Stimulated activated memory B cell treated with anti-CD40 and anti-IgM and Interleukin-4, amounts not matched to agents 10 μg/mL and 1 μg/mL and 100 μg/mL, for 72 hours (primary cell): ENCODE measurements around the gene FFAR1.

Experiments used
- ATAC-seq: fragments of 150-1000 bp; cut with Tn5 transposase; 2 replicates; pipeline ENCODE4 v1.10.0; 2021
- H3K27ac Mint-ChIP-seq: one replicate; pipeline ENCODE4 v1.8.0; 2022; ENCODE audit warnings: mild to moderate bottlenecking, mixed read lengths
- H3K27me3 Mint-ChIP-seq: one replicate; pipeline ENCODE4 v1.8.0; 2022; ENCODE audit warnings: mixed read lengths
- H3K36me3 Mint-ChIP-seq: one replicate; pipeline ENCODE4 v1.8.0; 2022; ENCODE audit warnings: mixed read lengths
- H3K4me1 Mint-ChIP-seq: one replicate; pipeline ENCODE4 v1.8.0; 2022; ENCODE audit warnings: mixed read lengths
- H3K4me3 Mint-ChIP-seq: one replicate; pipeline ENCODE4 v1.8.0; 2022; ENCODE audit warnings: mild to moderate bottlenecking, moderate library complexity, mixed read lengths
- H3K9me3 Mint-ChIP-seq: one replicate; pipeline ENCODE4 v1.8.0; 2022; ENCODE audit warnings: mixed read lengths

Gene FFAR1, protein sequence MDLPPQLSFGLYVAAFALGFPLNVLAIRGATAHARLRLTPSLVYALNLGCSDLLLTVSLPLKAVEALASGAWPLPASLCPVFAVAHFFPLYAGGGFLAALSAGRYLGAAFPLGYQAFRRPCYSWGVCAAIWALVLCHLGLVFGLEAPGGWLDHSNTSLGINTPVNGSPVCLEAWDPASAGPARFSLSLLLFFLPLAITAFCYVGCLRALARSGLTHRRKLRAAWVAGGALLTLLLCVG (N-terminal part only)

DNA sequence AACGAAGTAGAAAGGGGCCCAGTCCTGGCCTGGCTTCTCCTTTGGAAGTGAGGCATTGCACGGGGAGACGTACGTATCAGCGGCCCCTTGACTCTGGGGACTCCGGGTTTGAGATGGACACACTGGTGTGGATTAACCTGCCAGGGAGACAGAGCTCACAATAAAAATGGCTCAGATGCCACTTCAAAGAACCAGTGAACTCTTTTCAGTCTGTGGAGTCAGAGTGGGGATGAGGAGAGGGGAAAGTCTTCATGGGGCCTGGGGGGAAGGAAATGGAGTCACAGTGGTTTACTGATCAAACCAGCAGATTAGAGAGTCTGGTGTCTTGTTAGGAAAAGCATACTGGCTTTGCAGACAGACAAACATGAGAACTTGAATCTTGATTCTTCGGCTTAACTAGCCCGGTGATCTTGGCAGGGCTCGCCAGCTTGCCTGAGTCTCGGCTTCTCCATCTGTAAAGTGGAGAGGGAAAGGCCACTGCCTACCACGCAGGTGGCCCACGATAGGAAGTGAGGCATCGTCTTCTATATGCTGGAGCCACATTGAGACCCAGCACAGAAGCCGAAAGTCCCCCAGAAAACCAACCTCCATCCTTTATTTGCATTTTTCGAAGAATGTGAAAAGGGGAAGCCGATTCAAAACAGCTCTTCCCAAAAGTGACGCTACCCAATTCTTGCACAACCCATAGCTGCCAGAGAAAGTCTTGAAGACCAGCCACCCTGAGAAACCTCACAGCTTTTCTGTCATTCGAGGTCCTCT is at the start of gene FFAR1:
Gene FFAR1 (plus strand): TSS at position 732 of the 759 bp plus-strand sequence. CDS start 3,650 bp downstream, outside the sequence.
- Mint-ChIP-seq H3K9me3 (no peaks in the 10 kb centered on the region), H3K4me1 (peaks cover 89% of the 10 kb centered on the region), H3K27ac (peak within 1 kb of the TSS; percentile 96), H3K27me3 (no peaks in the 10 kb centered on the region), H3K36me3 (peaks cover 34% of the 10 kb centered on the region), H3K4me3 (peak within 1 kb of the TSS; percentile 59)
- ATAC-seq = peak; percentile 85

- Mint-ChIP-seq H3K4me3 (no peak overlapping the region), H3K9me3 (no peaks in the 10 kb centered on the region), H3K27ac (no peak overlapping the region), H3K4me1 (peaks cover 10% of the 10 kb centered on the region), H3K36me3 (no peaks in the 10 kb centered on the region), H3K27me3 (no peaks in the 10 kb centered on the region)
- no peak for ATAC-seq
Observed at GRCh38 chr19:35297922-35298321, 49.8 kb upstream of the FFAR1 start.

- H3K4me3 Mint-ChIP-seq = no peak overlapping the region
- H3K27ac Mint-ChIP-seq = no peak overlapping the region
- no peaks in the 10 kb centered on the region for H3K36me3 Mint-ChIP-seq
- no peak for ATAC-seq
- H3K27me3 Mint-ChIP-seq = no peaks in the 10 kb centered on the region
- H3K4me1 Mint-ChIP-seq = peaks cover 7% of the 10 kb centered on the region
- no peaks in the 10 kb centered on the region for H3K9me3 Mint-ChIP-seq
Observed at GRCh38 chr19:35298561-35298972, 49.1 kb upstream of the FFAR1 start.

DNA sequence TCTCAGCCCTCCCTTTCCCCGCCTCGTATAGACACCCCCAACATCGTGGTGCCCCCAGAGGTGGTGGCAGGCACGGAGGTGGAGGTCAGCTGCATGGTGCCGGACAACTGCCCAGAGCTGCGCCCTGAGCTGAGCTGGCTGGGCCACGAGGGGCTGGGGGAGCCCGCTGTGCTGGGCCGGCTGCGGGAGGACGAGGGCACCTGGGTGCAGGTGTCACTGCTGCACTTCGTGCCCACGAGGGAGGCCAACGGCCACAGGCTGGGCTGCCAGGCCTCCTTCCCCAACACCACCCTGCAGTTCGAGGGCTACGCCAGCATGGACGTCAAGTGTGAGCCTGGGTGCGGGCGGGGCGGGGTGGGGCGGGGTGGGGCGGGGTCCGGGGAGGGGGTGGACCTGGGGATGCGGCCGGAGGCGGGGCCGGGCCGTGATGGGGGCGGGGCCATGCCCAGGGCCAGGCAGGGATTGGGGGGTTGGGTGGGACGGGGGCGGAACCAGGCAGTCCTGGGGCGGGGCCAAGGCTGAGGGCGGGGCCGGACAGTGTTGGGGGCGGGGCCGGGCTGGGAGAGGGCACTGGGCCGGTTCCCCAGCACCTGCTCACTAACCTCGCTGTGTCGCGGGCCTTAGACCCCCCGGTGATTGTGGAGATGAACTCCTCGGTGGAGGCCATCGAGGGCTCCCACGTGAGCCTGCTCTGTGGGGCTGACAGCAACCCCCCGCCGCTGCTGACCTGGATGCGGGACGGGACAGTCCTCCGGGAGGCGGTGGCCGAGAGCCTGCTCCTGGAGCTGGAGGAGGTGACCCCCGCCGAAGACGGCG is 48.0 kb upstream of the FFAR1 start:
- ATAC-seq = no peak

GRCh38 chr19:35300339-35300649 is 47.4 kb upstream of the FFAR1 start:
- H3K4me1 Mint-ChIP-seq = peaks cover 13% of the 10 kb centered on the region
- H3K27me3 Mint-ChIP-seq = no peaks in the 10 kb centered on the region
- no peaks in the 10 kb centered on the region for H3K36me3 Mint-ChIP-seq
- H3K27ac Mint-ChIP-seq = no peak overlapping the region
- no peaks in the 10 kb centered on the region for H3K9me3 Mint-ChIP-seq
- no peak for ATAC-seq
- no peak overlapping the region for H3K4me3 Mint-ChIP-seq

More for the DNA sequence above, 48.0 kb upstream of the FFAR1 start:
- H3K36me3 Mint-ChIP-seq = no peaks in the 10 kb centered on the region
- no peaks in the 10 kb centered on the region for H3K9me3 Mint-ChIP-seq
- H3K4me1 Mint-ChIP-seq = peaks cover 13% of the 10 kb centered on the region
- H3K4me3 Mint-ChIP-seq = no peak overlapping the region
- no peak overlapping the region for H3K27ac Mint-ChIP-seq
- H3K27me3 Mint-ChIP-seq = no peaks in the 10 kb centered on the region

DNA sequence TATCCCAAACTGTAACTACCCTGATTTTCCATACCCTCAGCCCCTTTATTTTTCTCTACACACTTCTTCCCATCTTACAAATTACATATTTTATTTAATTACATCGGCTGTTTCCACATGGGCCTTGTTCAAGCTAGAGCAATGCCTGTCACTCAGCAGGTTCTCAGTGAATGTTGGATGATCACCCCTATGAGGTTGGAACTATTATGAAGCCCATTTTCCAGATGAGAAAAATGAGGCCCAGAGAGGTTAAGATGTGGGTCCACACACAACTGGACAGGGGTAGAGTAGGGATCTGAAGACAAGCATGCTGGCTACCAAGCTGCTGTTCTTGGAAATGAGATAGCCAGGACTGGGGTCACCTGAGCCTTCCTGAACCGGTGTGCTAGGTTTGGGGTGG is 45.7 kb upstream of the FFAR1 start:
- Mint-ChIP-seq H3K36me3 (no peaks in the 10 kb centered on the region), H3K9me3 (no peaks in the 10 kb centered on the region), H3K4me3 (no peak overlapping the region), H3K27me3 (no peaks in the 10 kb centered on the region), H3K27ac (no peak overlapping the region), H3K4me1 (peaks cover 13% of the 10 kb centered on the region)
- no peak for ATAC-seq

- no peaks in the 10 kb centered on the region for H3K36me3 Mint-ChIP-seq
- no peak overlapping the region for H3K27ac Mint-ChIP-seq
- peaks cover 18% of the 10 kb centered on the region for H3K4me1 Mint-ChIP-seq
- ATAC-seq = peak; percentile 40
- no peaks in the 10 kb centered on the region for H3K9me3 Mint-ChIP-seq
- no peaks in the 10 kb centered on the region for H3K27me3 Mint-ChIP-seq
- H3K4me3 Mint-ChIP-seq = no peak overlapping the region
Observed at GRCh38 chr19:35302446-35302845, 45.3 kb upstream of the FFAR1 start.

DNA sequence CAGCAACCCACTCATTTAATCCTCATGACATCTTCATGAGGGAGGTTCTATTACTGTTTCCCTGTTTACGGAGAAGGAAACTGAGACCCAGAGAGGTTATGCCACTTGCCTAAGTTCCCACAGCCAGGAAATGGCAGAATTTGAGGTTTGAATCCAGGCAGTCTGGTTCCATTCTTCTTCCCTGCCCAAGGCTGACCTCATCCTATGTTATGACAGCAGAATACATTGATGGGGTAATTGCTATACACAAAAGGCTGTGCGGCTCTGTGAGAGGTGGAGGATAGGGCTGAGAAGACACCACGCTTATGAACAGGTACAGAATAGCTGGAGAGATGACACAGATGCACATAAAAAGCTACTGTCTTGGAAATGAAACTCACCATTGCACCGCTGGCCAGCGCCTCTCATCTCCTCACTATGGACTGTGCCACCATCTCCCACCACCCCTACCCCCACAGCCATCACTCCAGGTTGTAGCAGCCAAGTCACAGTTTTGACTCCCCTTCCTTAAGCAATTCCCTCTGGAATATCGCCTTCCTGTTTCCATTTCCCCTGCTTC is 44.3 kb upstream of the FFAR1 start:
- Mint-ChIP-seq H3K36me3 (no peaks in the 10 kb centered on the region), H3K4me3 (no peak overlapping the region), H3K9me3 (no peaks in the 10 kb centered on the region), H3K4me1 (peaks cover 27% of the 10 kb centered on the region), H3K27me3 (no peaks in the 10 kb centered on the region), H3K27ac (no peak overlapping the region)
- ATAC-seq = no peak

DNA sequence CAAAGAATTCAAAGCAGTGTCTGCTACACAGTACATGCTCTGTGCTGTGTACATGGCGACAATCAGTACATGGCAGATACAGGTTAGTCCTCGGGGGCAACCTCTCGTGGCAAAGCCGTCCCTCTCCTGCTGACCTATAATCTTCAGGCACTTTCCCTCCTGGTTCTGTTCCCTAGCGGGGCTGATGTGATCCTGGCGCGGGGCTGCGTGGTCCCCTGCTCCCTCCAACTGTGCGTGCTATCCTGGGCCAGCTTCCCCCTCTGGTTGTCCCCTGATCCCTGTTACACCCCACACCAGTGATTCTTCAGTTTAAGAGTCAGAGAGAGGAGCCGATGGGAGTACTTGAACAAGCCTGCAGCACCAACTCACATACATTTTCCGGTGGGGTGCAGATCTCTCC is 43.7 kb upstream of the FFAR1 start:
- no peaks in the 10 kb centered on the region for H3K9me3 Mint-ChIP-seq
- no peaks in the 10 kb centered on the region for H3K36me3 Mint-ChIP-seq
- no peaks in the 10 kb centered on the region for H3K27me3 Mint-ChIP-seq
- H3K27ac Mint-ChIP-seq = no peak overlapping the region
- peaks cover 33% of the 10 kb centered on the region for H3K4me1 Mint-ChIP-seq
- H3K4me3 Mint-ChIP-seq = no peak overlapping the region
- no peak for ATAC-seq

DNA sequence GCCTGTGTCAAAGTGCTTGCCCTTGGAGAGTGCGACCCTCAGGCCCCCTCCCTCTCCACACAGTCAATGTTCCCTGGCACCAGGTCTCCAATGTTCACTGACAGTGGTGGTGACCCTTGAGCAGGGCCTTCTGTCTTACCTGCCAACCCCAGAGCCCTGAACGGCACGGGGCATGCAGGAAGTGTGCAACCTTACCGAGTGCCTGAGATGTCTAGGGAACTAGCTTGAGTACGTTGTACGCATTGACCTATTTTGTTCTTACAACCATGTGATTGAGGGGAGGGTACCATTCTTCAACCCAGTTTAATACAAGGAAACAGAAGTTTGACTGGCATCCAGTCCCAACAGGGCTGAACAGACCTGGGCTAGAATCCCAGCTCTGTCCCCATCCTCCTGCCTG is 42.5 kb upstream of the FFAR1 start:
- Mint-ChIP-seq H3K4me3 (no peak overlapping the region), H3K9me3 (no peaks in the 10 kb centered on the region), H3K4me1 (peaks cover 41% of the 10 kb centered on the region), H3K27me3 (no peaks in the 10 kb centered on the region), H3K27ac (no peak overlapping the region), H3K36me3 (no peaks in the 10 kb centered on the region)
- no peak for ATAC-seq

DNA sequence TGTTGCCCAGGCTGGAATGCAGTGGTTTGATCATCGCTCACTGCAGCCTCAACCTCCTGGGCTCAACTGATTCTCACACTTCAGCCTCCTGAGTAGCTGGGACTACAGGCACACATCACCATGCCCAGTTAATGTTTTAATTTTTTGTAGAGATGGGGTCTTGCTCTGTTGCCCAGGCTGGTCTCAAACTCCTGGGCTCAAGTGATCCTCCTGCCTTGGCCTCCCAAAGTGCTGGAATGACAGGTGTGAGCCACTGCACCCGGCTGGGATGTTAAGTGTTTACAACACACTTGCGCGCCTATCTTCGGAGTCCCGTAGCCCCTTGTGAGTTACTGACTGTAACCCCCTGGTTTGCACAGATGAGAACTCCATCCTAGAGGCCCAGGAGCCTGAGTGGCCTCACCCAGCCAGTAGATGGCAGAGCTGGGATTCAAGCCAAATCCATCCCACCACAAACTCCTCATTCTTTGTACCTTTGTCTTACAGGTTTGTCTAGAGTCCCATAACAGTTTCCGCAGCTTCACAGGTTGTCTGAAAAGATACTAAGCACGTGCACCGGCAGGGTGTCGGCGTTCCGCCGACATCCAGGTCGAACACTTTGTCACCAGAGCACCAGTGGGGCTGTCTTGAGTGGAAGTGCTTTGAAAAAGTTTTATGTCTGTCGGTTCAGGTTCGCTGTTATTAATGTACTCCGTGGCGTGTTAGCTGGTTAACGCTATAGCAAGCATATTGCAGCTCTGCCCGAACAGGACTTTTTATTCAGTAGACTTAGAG is 41.0 kb upstream of the FFAR1 start:
- H3K27me3 Mint-ChIP-seq = no peaks in the 10 kb centered on the region
- no peak for ATAC-seq
- no peak overlapping the region for H3K27ac Mint-ChIP-seq
- H3K36me3 Mint-ChIP-seq = no peaks in the 10 kb centered on the region
- no peaks in the 10 kb centered on the region for H3K9me3 Mint-ChIP-seq
- H3K4me1 Mint-ChIP-seq = peaks cover 45% of the 10 kb centered on the region
- no peak overlapping the region for H3K4me3 Mint-ChIP-seq

- no peaks in the 10 kb centered on the region for H3K9me3 Mint-ChIP-seq
- no peak overlapping the region for H3K4me3 Mint-ChIP-seq
- H3K27me3 Mint-ChIP-seq = no peaks in the 10 kb centered on the region
- H3K4me1 Mint-ChIP-seq = peaks cover 48% of the 10 kb centered on the region
- ATAC-seq = no peak
- no peaks in the 10 kb centered on the region for H3K36me3 Mint-ChIP-seq
- H3K27ac Mint-ChIP-seq = no peak overlapping the region
Observed at GRCh38 chr19:35307931-35308330, 39.8 kb upstream of the FFAR1 start.

DNA sequence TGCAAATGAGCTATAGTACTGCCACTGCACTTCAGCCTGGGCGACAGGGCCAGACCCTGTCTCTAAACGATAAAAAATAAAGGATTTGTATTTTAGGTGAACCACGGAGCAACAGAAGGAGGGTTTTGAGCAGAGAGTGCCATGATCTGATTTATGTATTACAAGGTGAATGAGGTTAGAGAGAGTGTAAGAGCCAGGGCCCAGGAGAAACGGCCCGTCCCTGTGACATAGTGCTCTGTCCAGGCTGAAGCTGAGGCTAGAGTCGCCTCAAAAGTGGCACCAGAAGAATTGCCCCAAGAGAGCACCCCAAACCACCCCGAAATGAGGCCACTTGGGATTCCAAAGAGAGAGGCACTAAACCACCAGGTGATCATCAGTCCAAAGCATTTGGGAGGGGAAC is 38.8 kb upstream of the FFAR1 start:
- Mint-ChIP-seq H3K4me1 (peaks cover 53% of the 10 kb centered on the region), H3K36me3 (no peaks in the 10 kb centered on the region), H3K27me3 (no peaks in the 10 kb centered on the region), H3K27ac (peak overlapping the region; percentile 14), H3K9me3 (no peaks in the 10 kb centered on the region), H3K4me3 (no peak overlapping the region)
- ATAC-seq = no peak

- no peaks in the 10 kb centered on the region for H3K9me3 Mint-ChIP-seq
- no peaks in the 10 kb centered on the region for H3K27me3 Mint-ChIP-seq
- no peaks in the 10 kb centered on the region for H3K36me3 Mint-ChIP-seq
- ATAC-seq = no peak
- no peak overlapping the region for H3K4me3 Mint-ChIP-seq
- H3K4me1 Mint-ChIP-seq = peaks cover 57% of the 10 kb centered on the region
- peak overlapping the region; percentile 14 for H3K27ac Mint-ChIP-seq
Observed at GRCh38 chr19:35309481-35310279, 38.0 kb upstream of the FFAR1 start.
